T follicular helper cell (primary cell): ENCODE results near the gene IFRD1.

Experiments
- DNase-seq: peaks from one replicate; pipeline ENCODE4 v3.0.0-alpha.2; 2020; ENCODE audit warnings: low read depth

Gene IFRD1

GRCh38 chr7:112487457-112488263 lies 37.4 kb downstream of the IFRD1 start:
- DNase-seq: no peak

GRCh38 chr7:112488264-112488552 lies 37.9 kb downstream of the IFRD1 start:
- no peak for DNase-seq

- DNase-seq: no peak
Observed at GRCh38 chr7:112492186-112492585, 41.9 kb downstream of the IFRD1 start.

- DNase-seq: no peak
Observed at GRCh38 chr7:112494656-112495055, 44.4 kb downstream of the IFRD1 start.

- DNase-seq: no peak
Observed at GRCh38 chr7:112495156-112495788, 45.0 kb downstream of the IFRD1 start.

GRCh38 chr7:112495810-112496462 lies 45.7 kb downstream of the IFRD1 start:
- peak; percentile 11 for DNase-seq

- DNase-seq: no peak
Observed at GRCh38 chr7:112497481-112497880, 47.2 kb downstream of the IFRD1 start.

- no peak for DNase-seq
Observed at GRCh38 chr7:112500619-112501018, 50.4 kb downstream of the IFRD1 start.

- DNase-seq: no peak
Observed at GRCh38 chr7:112501801-112502503, 51.7 kb downstream of the IFRD1 start.

- no peak for DNase-seq
Observed at GRCh38 chr7:112502700-112503099, 52.4 kb downstream of the IFRD1 start.

- no peak for DNase-seq
Observed at GRCh38 chr7:112503361-112503972, 53.2 kb downstream of the IFRD1 start.

GRCh38 chr7:112504093-112504695 lies 53.9 kb downstream of the IFRD1 start:
- no peak for DNase-seq

GRCh38 chr7:112505495-112505894 lies 55.2 kb downstream of the IFRD1 start:
- no peak for DNase-seq

GRCh38 chr7:112508404-112508803 lies 58.1 kb downstream of the IFRD1 start:
- no peak for DNase-seq

- no peak for DNase-seq
Observed at GRCh38 chr7:112509402-112509801, 59.1 kb downstream of the IFRD1 start.

- no peak for DNase-seq
Observed at GRCh38 chr7:112510001-112510742, 59.9 kb downstream of the IFRD1 start.

GRCh38 chr7:112510743-112511110 lies 60.5 kb downstream of the IFRD1 start:
- no peak for DNase-seq

- DNase-seq: no peak
Observed at GRCh38 chr7:112511451-112512202, 61.4 kb downstream of the IFRD1 start.

GRCh38 chr7:112512451-112513210 lies 62.4 kb downstream of the IFRD1 start:
- DNase-seq: no peak

- DNase-seq: no peak
Observed at GRCh38 chr7:112515989-112516388, 65.7 kb downstream of the IFRD1 start.
